NCI-H146 treated with DMSO at 0.1 percent for 48 hours (cell line): ENCODE data around the gene DNPH1.

Source experiments
- DNase-seq: peaks from one replicate; lab custom pipeline; 2025; ENCODE audit not compliant: unreplicated experiment; lab: John Stamatoyannopoulos, UW

Gene DNPH1

DNA sequence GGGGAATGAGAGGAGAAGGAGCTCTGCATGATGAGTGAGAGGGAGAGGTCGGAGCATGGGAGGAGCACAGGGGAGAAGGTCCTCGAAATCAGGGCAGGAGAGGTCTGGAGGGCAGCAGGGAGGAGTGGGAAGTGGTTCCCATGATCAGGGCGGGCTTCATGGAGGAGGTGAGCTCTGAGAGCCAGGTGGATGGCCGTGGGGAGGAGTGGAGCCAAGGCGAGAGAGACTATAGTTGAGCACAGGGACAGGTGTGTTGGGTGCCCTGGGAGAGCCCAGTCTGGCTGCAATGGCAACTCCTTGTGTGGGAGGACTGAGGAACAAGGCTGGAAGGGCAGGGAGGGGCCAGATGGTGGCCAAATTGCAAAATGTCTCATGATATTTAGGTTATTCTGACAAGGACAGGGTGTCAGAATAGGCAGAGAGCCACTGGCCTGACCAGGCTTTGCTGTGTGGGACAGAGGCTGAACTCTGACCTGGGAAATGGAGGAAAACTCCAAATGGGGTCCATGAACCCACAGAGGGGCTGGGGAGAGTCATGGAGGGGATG is 35.4 kb upstream of the DNPH1 start:
- no peak for DNase-seq

DNA sequence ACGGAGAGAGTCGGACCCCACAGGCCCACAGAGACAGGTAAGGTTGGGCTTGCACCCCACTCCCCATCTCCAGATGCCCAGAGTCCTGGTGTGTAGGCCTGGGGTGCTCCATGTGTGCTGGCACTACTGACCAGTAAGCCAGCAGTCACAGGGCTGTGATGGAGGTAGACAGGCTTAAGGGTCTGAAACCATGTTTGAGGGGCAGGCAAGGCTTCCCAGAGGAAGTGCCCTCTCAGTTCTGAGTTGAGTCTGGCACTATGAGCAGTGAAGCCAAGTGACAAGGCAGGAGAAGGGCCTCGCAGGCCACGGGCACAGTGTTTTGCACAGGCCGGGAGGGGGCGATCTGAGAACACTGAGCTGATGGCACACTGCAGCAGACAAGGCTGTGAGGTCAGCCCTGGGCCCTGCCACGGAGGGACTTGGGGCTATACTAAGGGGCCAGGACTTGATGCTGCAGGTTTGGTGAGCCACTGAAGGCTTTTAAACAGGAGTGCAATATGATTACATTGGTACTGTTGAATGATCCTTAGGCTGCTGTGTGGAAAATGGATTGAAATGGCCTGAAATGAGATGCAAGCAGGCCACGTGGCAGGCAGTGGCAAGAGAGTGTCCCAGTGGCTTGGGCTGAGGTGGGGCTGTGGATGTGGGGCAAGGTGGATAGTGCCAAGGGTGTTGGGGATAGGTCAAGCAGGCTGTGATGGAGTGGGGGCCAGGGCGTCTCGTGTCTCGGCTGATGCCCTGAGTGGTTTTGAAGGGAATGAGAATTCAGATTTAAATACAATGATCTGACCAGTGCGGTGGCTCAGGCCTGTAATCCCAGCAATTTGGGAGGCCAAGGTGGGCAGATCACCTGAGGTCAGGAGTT is 34.3 kb upstream of the DNPH1 start:
- peak; percentile 20 for DNase-seq

DNA sequence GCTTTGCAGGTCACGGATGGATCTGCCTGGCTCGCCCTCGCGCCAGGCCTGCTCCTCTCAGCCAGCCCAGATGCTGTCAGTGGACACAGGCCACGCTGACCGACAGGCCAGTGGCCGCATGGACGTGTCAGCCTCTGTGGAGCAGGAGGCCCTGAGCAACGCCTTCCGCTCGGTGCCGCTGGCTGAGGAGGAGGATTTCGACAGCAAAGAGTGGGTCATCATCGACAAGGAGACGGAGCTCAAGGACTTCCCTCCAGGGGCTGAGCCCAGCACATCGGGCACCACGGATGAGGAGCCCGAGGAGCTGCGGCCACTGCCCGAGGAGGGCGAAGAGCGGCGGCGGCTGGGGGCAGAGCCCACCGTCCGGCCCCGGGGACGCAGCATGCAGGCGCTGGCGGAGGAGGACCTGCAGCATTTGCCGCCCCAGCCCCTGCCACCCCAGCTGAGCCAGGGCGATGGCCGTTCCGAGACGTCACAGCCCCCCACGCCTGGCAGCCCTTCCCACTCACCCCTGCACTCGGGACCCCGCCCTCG is 33.6 kb upstream of the DNPH1 start:
- DNase-seq: no peak

DNA sequence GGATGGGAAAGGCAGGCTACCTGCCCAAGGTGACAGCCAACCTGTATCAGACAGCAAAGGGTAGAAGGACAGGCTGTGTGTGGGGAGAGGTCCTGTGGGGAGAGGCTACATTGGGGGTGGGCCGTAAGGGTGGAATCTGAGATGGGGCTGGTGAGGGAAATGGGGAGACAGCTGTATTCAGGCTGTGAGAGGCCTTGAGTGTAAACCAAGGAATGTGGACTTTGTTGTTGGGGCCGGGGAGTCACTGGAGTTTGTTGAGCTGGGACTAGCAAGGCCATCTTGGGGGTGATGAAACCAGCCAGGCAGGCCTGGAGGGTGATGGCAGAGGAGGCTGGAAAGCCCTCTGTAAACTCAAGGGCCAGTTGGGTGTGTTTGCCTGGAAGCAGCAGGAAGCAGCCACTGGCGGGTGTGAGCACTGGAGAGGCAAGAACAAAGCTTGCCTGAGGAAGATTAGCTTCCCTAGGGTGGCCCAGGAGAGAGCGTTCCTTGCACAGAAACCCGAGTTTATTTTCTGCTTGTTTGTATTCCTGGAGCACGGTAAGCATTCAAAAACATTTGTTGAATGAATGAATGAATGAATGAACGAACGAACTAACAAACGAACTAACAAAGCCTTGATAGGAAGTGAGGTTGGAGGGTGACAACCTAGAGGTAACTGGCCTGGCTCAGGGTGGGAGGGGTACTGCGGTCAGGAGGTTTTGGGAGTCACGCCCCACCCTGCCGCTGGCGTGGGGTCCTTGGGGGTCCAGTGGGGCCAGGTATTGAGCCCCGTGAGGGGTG is 32.9 kb upstream of the DNPH1 start:
- no peak for DNase-seq

DNA sequence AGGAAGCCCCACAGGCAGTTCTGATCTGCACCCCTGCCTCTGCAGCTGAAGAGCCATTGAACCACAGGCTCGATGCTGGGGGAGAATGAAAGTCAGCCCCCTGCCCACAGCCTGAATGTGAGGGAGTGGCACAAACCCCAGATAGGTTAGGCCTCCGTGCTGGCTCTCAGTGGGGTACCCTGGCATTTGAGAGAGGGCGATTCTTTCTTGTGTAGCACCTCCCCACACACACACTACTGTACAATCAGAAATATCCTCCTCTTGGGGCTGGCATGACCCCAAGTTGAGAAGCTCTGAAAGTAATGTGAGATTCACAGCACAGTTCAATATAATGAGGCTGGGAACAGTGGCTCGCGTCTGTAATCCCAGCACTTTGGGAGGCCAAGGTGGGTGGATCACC is 31.9 kb upstream of the DNPH1 start:
- DNase-seq: no peak

DNA sequence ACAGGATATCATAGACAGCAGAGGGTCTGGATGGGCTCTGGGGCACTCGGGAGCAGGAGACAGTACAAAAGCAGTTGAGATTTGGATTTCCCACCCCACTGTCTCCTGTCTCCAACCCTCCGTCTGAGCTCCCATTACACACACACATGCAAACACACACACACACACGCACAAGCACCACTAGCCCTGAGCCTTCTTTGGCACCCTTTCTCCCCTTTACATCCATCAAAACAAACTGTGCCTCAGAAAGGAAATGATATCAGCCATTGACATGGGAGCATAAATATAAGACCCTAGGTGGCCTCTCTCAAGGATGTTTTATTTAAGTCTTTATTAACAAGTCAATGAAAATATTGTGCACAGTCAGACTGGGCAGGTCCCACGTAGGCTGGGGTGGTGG is 31.5 kb upstream of the DNPH1 start:
- no peak for DNase-seq

DNA sequence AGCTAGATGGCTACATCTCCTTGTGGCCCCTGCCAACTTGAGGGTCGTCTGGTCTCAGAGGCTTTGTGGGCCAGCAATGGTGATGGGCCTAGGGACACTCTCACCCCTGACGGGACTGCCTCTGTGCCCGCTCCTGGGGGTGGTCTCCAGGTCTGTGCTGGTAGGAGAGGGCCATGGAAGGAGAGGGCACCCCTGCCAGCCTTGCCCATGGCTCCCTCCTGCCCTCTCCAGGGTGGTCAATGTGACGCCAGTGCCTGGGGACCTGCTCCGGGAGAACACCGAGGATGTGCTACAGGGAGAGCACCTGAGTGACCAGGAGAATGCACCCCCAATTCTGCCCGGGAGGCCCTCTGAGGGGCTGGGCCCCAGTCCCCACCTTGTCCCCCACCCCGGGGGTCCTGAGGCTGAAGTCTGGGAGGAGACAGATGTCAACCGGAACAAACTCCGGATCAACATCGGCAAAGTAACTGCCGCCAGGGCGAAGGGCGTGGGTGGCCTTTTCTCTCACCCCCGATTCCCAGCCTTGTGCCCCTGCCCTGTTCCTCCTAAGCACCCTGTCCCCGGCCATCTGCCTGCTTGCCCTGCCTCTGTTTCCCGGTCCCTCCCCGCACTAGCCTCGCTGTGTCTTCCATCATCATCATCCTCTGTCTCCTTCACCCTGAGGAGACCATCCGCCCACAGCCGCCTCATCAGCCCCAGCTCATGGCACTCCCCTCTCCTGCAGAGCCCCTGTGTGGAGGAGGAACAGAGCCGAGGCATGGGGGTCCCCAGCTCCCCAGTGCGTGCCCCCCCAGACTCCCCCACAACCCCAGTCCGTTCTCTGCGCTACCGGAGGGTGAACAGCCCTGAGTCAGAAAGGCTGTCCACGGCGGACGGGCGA is 29.8 kb upstream of the DNPH1 start:
- no peak for DNase-seq

DNA sequence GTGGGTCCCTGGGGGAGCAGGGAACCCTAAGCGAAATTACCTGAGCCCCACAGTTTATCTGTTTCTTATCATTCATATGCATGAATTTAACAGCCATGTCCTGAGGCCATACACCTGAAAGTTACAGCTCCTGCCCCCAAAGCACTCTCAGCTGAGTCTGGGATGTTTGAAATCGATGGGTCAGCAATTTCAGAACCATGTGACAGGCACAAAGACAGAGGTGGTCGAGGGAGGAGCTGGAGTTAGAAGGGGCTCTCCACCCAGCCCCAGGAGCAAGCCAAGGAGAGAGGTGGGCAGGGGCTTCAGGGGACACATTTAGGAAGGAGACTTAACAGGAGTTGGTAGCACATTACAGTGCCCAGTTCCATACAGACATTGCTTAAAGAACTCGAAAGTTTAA is 28.9 kb upstream of the DNPH1 start:
- DNase-seq: no peak

DNA sequence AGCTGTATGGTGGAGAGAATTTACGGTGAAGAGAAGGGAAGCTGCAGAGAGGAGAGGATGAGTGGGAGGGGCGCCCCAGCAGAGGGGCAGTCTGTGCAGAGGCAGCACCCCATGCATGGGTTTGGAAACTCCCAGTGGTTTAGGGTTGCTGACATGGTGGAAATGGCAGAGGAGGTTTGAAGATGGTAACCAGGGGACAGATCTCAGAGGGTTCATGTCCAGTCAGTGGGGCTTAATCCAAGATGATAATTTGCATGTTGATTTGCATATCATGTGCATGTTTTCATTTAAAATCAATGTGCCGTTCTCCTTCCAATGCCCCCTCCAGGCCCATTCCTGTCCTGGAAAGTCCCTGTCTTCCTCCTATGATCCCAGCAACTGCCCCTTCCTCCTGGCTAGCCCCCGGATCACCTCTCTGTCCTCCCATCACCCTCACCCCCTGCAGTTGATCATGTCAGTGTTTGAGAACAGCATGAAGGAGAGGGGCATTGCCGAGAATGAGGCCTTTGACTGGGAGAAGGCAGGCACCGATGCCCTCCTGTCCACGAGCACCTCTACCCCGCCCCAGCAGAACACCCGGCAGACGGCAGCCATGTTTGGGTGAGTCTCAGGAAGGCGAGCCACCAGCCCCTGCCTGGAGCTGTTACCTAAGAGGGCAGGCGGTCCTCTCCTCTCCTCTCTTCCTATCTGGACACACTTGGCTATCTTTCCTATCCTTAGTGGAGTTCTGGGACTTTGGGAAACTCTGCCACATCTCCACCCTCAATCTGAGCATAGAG is 28.3 kb upstream of the DNPH1 start:
- no peak for DNase-seq

DNA sequence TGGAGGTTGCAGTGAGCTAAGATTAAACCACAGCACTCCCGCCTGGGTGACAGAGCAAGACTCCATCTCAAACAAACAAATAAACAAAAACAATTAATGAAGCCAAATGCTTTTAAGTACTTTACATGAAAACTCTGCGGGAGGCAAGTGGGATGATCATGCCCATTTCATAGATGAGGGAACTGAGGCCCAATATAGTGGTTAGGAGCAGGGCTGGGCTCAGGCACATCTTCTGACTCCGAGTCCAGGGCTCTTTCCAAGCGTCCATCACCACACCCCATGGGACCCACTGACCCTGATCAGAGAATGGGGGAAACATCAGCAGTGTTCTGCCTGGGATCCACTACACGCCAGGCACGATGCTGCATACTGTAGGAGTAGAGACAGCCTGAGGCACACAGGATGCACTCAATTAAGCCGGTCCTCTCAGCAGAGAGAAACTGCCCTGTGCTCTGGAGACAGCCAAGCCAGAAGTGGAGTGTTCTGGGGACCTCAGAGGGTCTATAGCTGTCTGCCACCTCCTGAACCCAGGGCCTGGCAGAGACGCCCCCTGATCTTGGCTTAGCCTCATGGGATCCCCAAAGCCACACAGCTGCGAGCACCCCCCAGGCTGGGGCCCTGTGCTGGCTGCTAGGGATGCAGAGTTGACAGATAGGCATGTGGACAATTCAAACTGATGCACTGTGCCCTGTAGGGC is 27.5 kb upstream of the DNPH1 start:
- DNase-seq: no peak

DNA sequence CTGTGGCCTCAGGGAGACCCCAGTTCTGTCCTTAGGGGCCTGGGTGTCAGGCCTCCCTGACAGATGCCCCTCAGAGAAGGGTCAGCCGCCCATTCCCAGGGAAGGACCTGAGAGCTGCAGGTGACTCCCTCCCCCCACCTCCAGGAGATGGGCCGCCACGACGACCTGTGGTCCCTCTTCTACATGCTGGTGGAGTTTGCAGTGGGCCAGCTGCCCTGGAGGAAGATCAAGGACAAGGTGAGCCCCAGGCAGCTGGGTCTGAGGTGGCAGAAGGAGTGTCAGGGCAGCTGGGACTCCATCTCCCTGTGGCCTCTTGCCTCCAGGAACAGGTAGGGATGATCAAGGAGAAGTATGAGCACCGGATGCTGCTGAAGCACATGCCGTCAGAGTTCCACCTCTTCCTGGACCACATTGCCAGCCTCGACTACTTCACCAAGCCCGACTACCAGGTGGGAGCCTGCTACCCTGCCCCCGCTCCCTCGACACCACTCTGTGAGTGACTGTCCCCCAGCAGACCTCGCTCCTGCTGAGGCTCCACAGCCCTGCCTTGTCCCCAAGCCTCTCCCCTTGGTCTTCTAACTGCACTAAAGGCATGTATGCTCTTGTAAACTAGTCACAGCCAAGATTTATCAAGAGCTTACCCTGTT is 26.2 kb upstream of the DNPH1 start:
- no peak for DNase-seq

DNA sequence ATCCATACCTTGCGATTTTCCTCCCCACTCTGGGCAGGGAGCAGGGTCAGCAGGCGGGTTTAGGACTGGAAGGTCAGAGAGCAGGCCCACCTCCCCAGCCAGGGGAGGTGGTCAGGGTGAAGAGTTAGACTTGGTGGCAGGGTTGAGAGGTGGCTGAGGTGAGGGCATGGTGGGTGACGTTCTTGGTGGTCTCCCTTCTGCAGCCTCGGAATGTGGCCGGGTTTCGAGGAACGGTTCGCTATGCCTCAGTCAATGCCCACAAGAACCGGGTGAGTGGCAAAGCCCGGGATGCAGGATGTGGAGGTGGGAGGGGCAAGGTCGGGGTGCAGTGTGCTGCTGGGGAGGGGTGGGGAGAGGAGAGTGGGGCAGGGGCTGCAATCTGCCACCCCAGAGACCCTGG is 25.6 kb upstream of the DNPH1 start:
- no peak for DNase-seq

DNA sequence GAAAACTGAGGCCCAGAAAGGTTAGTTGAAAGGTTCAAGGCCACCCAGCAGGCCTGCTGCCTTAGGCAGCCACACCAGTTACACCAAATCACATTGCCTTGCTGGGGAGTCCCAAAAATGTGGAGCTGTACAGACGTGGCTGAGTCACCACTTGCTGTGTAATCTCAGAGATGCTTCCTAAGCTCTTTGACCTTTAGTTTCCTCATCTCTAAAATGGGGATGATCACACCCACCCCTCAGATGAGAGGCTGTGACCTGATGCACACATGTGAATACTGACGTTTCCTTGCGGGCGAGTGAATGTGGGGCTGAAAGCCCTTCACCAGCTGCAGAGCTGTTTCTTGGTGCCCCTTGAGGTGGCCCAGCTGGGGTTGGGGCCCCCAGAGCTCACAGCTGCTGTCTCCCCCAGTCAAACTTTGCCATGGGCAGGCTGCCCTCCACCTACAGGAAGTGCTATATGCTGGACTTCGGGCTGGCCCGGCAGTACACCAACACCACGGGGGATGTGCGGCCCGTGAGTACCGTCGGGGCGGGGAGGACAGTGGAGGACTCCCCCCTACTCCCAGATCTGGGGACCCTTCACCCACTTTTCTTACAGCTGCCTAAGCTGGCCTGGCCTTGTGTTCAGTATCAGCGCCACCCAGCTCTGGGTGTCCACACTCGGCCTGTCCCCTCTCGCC is 25.0 kb upstream of the DNPH1 start:
- no peak for DNase-seq

DNA sequence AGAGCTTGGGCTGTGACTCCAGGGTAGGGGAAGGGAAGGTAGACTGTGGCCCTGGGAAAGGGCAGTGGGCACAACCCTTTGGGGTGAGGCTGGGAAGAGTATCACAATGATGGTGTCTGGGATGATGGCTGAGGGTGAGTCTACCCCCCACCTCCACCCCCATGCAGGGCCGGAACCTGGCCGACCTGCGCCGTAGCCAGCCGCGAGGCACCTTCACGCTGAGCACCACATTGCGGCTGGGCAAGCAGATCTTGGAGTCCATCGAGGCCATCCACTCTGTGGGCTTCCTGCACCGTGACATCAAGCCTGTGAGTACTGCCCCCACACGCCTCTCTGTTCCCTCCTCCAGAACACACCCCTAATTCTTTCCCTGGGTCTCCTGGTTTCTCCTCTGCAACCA is 24.1 kb upstream of the DNPH1 start:
- DNase-seq: no peak

DNA sequence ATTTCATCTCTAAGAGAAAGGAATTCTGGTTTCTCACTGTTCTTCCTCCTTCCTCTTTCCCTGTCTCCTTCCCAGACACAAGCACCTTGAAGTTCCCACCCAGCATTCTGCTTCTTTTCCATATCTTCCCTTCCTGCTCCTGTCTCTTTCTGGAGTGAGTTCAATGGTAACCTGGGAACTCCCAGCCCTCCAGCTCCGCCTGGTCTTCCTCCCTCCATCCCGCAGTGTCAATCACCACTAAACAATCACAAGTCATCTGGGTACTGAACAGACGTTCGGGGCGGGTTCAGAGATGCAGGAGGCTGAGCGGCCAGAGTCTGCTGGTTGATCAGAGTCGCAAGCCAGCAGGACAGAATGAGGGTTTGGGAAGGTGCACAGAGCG is 21.7 kb upstream of the DNPH1 start:
- DNase-seq: no peak

DNA sequence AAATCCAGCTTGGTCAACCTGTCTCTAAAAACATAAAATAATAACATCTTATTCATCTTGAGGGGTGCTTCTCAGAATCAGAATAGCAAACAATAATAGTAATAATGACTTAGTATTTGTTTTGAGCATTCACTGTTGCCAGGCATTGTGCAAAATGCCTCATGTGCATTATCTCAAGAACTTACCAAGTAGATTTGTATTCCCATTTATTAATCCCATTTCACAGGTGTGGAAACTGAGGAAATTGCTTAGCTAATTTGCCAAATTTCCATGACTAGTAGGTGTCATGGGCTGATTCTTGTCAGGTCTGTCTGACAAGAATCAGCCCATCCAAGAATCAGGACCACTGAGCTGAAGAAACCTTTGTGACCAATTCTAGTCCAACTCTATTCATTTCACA is 19.5 kb upstream of the DNPH1 start:
- DNase-seq: no peak

DNA sequence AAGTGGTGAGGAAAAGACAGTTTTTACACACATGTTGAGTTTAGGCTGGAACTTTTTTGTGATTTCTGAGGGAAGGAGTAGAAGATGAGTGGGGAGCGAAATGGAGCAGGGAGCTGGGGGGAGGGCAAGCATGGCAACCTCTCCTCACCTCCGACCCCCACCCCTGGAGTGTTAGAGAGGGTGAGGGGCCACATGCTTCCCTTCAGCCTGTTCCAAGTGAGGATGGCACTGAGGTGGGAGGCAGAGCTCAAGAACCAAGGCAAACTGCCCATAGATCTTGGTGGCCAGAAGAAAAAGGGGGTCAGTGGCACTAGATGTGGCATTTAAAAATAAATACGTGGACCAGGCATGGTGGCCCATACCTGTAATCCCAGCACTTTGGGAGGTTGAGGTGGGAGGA is 18.8 kb upstream of the DNPH1 start:
- no peak for DNase-seq
